SK-N-MC (cell line): Measurements from ENCODE around the gene NLN.

Source experiments
- EZH2 ChIP-seq: fragments of 200-600 bp; sonication (generic); IDR thresholded peaks from one replicate; pipeline ENCODE4 v1.6.1; 2017; ENCODE audit warnings: antibody characterized with exemption
- POLR2AphosphoS5 ChIP-seq: IDR thresholded peaks from 2 replicates; pipeline ENCODE4 v1.6.1; 2012; ENCODE audit warnings: mild to moderate bottlenecking, low read depth, low read length, borderline replicate concordance

GRCh38 chr5:65750938-65751337 lies 28.9 kb downstream of the NLN start:
- TF ChIP-seq EZH2 = no peak
- TF ChIP-seq POLR2AphosphoS5 = no peak
